Smooth muscle cell (in vitro differentiated cells): ENCODE measurements around the gene PYGM. TPM values are rescaled to one million over a fixed set of nuclear protein-coding genes. Genes with fewer than 3 reads are reported as not detected.

Experiments used
- DNase-seq: peaks from one replicate; lab custom pipeline; 2025; ENCODE audit not compliant: unreplicated experiment; lab: John Stamatoyannopoulos, UW
- H2AFZ ChIP-seq: fragments of 200-600 bp; sonication (generic); 2 replicates; pipeline ENCODE4 v1.6.0; 2016; ENCODE audit warnings: antibody characterized with exemption, low read depth, mild to moderate bottlenecking
- H3F3A ChIP-seq: fragments of 200-600 bp; sonication (generic); 2 replicates; pipeline ENCODE4 v1.6.0; 2017; ENCODE audit warnings: antibody characterized with exemption, low read depth
- H3K27ac ChIP-seq: fragments of 200-600 bp; sonication (generic); 2 replicates; pipeline ENCODE4 v1.5.1; 2016; ENCODE audit warnings: low read depth, mild to moderate bottlenecking
- H3K27me3 ChIP-seq: fragments of 200-600 bp; sonication (generic); 2 replicates; pipeline ENCODE4 v1.6.1; 2016; ENCODE audit warnings: low read depth, mild to moderate bottlenecking
- H3K36me3 ChIP-seq: fragments of 200-600 bp; sonication (generic); 2 replicates; pipeline ENCODE4 v1.5.1; 2016; ENCODE audit warnings: low read depth
- H3K4me1 ChIP-seq: fragments of 200-600 bp; sonication (generic); 2 replicates; pipeline ENCODE4 v1.5.1; 2016; ENCODE audit warnings: low read depth
- H3K4me2 ChIP-seq: fragments of 200-600 bp; sonication (generic); 2 replicates; pipeline ENCODE4 v1.6.0; 2016; ENCODE audit warnings: mild to moderate bottlenecking
- H3K4me3 ChIP-seq: fragments of 200-600 bp; sonication (generic); 2 replicates; pipeline ENCODE4 v1.5.1; 2016; ENCODE audit warnings: mild to moderate bottlenecking
- H3K79me2 ChIP-seq: fragments of 200-600 bp; sonication (generic); 2 replicates; pipeline ENCODE4 v1.6.0; 2016; ENCODE audit warnings: low read depth, mild to moderate bottlenecking
- H3K9ac ChIP-seq: fragments of 200-600 bp; sonication (generic); 2 replicates; pipeline ENCODE4 v1.6.0; 2016; ENCODE audit warnings: low read depth
- H3K9me3 ChIP-seq: fragments of 200-600 bp; sonication (generic); replicated peaks from 2 replicates; pipeline ENCODE4 v1.5.1; 2016; ENCODE audit warnings: low read depth
- H4K20me1 ChIP-seq: fragments of 200-600 bp; sonication (generic); 2 replicates; pipeline ENCODE4 v1.6.0; 2016; ENCODE audit warnings: low read depth
- WGBS: methylation state at CpG from one replicate; pipeline ENCODE4 v1.1.7; 2016; ENCODE audit warnings: low lambda C conversion rate; 5-methylcytosine and 5-hydroxymethylcytosine counted together
- polyA plus RNA-seq: library from polyadenylated mRNA; unstranded; fragments of >200 nt; fragmentation: Nextera tagmentation; extraction: Ambion mirVana; gene quantifications from 2 replicates; pipeline ENCODE4 v1.2.1, GENCODE V29; 2016
- total RNA-seq: library from RNA; depleted of rRNA; stranded (reverse); fragments of >200 nt; gene quantifications from 2 replicates; pipeline ENCODE4 v1.2.3, GENCODE V29; 2014
- TF ChIP-seq, protein P1 (sequence below): fragments of 200-600 bp; sonication (generic); IDR thresholded peaks from 2 replicates; pipeline ENCODE4 v1.5.1; 2017; ENCODE audit warnings: borderline replicate concordance, mild to moderate bottlenecking, antibody characterized with exemption; ENCODE audit not compliant: insufficient read depth, poor library complexity, severe bottlenecking

The PYGM gene
- total and polyA plus RNA-seq, 2 experiments from 2014 or later = 1.1 to 2.2 TPM

DNA sequence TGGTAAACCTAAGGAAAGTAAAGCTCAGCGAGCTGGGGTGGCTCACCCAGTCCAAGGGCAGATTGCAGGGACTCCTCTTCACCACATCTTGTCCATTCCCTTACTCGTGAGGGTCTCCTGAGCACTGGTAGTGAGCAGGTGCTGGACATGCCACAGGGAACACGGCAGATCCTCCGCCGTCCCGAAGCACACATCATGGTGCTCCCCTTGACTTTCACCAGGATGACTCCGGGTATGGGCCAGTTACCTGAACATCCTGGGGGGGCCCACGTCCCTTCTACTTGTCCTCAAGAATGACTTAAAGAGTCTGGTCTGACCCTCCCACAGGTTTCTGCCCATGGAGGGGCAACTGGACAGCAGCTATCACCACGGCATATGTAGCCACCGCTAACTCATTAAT lies 26.5 kb upstream of the PYGM start:
- 92% methylated on average over 10 of the region's 10 CpGs for WGBS
- Histone ChIP-seq H3F3A (no peaks in the 10 kb centered on the region), H3K36me3 (no peaks in the 10 kb centered on the region), H3K27me3 (no peaks in the 10 kb centered on the region), H4K20me1 (no peaks in the 10 kb centered on the region), H3K9me3 (no peaks in the 10 kb centered on the region), H3K4me2 (no peak overlapping the region), H3K4me1 (no peaks in the 10 kb centered on the region), H3K27ac (no peak overlapping the region), H3K9ac (no peak overlapping the region), H3K79me2 (no peaks in the 10 kb centered on the region), H2AFZ (no peak overlapping the region), H3K4me3 (no peak overlapping the region)
- TF ChIP-seq, protein P1, sequence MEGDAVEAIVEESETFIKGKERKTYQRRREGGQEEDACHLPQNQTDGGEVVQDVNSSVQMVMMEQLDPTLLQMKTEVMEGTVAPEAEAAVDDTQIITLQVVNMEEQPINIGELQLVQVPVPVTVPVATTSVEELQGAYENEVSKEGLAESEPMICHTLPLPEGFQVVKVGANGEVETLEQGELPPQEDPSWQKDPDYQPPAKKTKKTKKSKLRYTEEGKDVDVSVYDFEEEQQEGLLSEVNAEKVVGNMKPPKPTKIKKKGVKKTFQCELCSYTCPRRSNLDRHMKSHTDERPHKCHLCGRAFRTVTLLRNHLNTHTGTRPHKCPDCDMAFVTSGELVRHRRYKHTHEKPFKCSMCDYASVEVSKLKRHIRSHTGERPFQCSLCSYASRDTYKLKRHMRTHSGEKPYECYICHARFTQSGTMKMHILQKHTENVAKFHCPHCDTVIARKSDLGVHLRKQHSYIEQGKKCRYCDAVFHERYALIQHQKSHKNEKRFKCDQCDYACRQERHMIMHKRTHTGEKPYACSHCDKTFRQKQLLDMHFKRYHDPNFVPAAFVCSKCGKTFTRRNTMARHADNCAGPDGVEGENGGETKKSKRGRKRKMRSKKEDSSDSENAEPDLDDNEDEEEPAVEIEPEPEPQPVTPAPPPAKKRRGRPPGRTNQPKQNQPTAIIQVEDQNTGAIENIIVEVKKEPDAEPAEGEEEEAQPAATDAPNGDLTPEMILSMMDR = no peak
- DNase-seq = no peak

DNA sequence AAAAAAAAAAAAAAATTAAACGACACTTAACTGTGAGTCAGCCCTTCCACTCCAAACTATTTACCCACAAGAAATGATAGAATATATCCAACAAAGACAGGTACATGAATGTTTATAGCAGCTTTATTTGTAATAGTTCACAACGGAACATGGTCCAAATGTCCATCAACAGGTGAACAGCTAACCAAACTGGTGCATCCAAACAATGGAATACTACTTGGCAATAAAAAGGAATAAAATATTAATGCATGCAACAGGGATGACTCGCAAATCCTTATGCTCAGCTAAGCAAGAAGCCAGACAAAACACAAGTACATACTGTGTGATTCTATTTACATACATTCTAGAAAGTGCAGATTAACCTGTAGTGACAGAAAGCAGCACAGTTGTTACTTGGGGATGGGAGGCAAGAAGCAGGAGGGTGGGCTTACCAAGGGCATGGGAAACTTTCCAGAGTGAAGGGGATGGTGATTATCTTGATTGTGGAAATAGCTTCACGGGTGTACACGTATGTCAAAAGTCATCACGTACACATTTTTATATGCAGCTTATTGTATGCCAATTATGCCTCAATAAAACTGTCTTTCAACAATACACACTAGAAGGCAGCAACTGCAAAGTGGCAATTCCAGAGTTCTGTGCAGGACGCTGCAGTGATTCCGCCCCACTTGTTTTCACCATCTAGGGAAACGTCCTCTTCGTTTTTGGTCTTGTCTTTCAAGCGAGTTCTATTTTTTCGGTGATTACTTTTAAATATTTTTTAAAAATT lies 25.2 kb upstream of the PYGM start:
- no peaks in the 10 kb centered on the region for H3F3A ChIP-seq
- no peak overlapping the region for H3K27ac ChIP-seq
- DNase-seq = no peak
- no peaks in the 10 kb centered on the region for H3K4me1 ChIP-seq
- no peak overlapping the region for H3K4me3 ChIP-seq
- no peaks in the 10 kb centered on the region for H3K36me3 ChIP-seq
- H3K4me2 ChIP-seq = no peak overlapping the region
- H4K20me1 ChIP-seq = no peaks in the 10 kb centered on the region
- no peaks in the 10 kb centered on the region for H3K79me2 ChIP-seq
- TF ChIP-seq, protein P1 = no peak
- WGBS = 92% methylated on average over 12 of the region's 12 CpGs
- H3K9me3 ChIP-seq = no peaks in the 10 kb centered on the region
- no peaks in the 10 kb centered on the region for H3K27me3 ChIP-seq
- no peak overlapping the region for H2AFZ ChIP-seq
- no peak overlapping the region for H3K9ac ChIP-seq

DNA sequence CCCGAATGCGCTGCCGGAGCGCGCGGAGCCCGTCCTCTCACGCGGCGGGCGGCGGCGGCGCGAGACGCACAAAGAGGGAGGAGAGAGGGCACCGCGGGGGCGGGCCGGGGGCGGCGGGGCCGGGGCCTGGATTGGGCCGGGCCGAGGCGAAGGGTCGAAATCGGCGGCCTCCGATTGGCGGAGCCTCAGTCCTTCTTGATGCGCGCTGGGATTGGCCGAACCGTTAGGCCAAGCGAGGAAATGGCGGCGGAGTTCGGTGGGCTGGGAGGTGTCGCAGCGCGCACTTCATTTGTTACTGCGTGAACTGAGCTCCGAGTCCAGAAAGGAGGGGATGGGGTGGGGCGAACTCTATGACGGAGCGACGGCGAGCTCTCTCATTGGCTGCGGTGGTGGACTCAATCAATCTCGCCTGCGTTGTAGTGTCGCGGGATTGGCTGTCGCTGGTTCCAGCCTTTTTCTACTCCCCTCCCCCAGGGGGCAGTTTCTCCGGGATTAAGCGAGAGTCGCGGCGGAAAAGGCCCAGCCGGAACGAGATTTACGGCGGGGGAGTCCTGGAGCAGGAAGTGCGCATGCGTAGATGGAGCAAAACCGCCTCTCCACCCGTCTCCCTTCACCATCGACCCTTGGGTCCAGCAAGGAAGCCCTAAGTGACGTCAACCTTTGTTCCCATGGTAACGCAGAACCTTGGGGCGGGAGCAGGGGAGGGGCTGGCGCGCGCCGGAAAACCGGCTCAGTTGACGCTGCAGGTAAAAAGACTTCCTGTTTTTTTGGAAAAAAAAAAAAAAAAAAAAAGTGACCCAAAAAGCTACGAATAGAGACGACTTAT lies 18.9 kb upstream of the PYGM start, which contains the start of gene SF1:
Gene SF1, minus strand, starts transcription at position 70 of the 826 bp plus-strand sequence. CDS start 150 bp downstream, outside the sequence.
- DNase-seq = peak; percentile 95
- H3K9me3 ChIP-seq = no peaks in the 10 kb centered on the region
- H4K20me1 ChIP-seq = peaks cover 39% of the 10 kb centered on the region
- H3K27me3 ChIP-seq = no peaks in the 10 kb centered on the region
- peaks cover 39% of the 10 kb centered on the region for H3K79me2 ChIP-seq
- TF ChIP-seq, protein P1 = no peak
- WGBS = under 1% methylated on average over 70 of the region's 80 CpGs
- peaks cover 25% of the 10 kb centered on the region for H3F3A ChIP-seq
- peak within 1 kb of the TSS; percentile 93 for H3K9ac ChIP-seq
- H2AFZ ChIP-seq = peak within 1 kb of the TSS; percentile 85
- peak within 1 kb of the TSS; percentile 99 for H3K4me2 ChIP-seq
- peak within 1 kb of the TSS; percentile 96 for H3K4me3 ChIP-seq
- peaks cover 16% of the 10 kb centered on the region for H3K36me3 ChIP-seq
- peak within 1 kb of the TSS; percentile 96 for H3K27ac ChIP-seq
- H3K4me1 ChIP-seq = peaks cover 20% of the 10 kb centered on the region
